Fibroblast of mammary gland (primary cell): ENCODE data around the gene PRKAA2.

ENCODE experiments used
- DNase-seq: peaks from one replicate; pipeline ENCODE4 v3.0.0-alpha.2; 2010; ENCODE audit warnings: low read depth
- H3K4me3 ChIP-seq: 2 replicates; pipeline ENCODE4 v1.5.1; 2011; ENCODE audit warnings: low read depth, mild to moderate bottlenecking, low read length, moderate library complexity; ENCODE audit not compliant: control insufficient read depth
- TF ChIP-seq, protein P1 (sequence below): conservative IDR thresholded peaks from 2 replicates; pipeline ENCODE4 v1.5.1; 2011; ENCODE audit warnings: low read depth, low read length, inconsistent platforms; ENCODE audit not compliant: control insufficient read depth, insufficient read depth

Gene PRKAA2

DNA sequence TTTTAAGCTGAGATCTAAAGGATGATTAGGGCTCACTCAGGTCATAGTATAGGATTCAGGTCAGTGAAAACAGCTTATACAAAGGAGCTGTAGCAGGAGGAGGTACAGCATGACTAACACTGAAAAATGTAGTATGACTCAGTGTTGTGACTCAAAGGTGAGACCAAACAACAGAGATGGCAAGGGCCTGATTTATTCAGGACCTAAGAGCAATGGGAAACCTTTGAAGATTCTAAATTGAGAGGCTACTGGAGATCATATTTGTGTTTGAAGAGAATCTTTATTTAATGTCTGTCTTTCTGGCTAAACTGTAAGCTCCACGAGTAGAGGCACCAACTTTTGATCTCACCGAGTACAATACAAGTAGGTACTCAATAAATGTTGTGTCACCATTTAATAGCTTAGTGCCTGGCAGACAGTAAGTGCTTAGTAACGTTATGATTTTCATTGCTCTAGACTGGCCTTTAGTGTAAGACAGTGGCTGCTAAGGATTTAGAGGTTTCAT, 43.5 kb downstream of the PRKAA2 start:
- no peak overlapping the region for H3K4me3 ChIP-seq
- TF ChIP-seq, protein P1, sequence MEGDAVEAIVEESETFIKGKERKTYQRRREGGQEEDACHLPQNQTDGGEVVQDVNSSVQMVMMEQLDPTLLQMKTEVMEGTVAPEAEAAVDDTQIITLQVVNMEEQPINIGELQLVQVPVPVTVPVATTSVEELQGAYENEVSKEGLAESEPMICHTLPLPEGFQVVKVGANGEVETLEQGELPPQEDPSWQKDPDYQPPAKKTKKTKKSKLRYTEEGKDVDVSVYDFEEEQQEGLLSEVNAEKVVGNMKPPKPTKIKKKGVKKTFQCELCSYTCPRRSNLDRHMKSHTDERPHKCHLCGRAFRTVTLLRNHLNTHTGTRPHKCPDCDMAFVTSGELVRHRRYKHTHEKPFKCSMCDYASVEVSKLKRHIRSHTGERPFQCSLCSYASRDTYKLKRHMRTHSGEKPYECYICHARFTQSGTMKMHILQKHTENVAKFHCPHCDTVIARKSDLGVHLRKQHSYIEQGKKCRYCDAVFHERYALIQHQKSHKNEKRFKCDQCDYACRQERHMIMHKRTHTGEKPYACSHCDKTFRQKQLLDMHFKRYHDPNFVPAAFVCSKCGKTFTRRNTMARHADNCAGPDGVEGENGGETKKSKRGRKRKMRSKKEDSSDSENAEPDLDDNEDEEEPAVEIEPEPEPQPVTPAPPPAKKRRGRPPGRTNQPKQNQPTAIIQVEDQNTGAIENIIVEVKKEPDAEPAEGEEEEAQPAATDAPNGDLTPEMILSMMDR, result no peak
- DNase-seq, result peak; percentile 83

DNA sequence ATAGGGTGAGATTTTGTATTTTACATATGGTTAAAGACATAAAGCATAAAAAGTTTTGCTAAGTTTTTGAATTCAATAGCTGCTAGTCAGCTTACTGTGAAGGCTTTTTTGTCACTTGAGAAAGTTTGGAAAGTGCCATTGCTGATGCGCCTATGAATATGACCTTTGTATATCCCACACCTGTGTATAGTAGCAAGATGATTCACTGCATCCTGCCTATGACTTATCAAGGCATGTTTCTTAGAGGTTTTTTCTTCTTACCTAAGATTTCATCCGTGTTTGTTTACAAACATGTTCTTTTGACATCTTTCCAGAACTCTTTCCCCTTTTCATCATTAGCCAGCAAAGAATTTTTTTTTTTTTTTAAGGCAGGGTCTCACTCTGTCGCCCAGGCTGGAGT, 51.5 kb downstream of the PRKAA2 start:
- H3K4me3 ChIP-seq, result no peak overlapping the region
- no peak for DNase-seq
- TF ChIP-seq, protein P1, result no peak

DNA sequence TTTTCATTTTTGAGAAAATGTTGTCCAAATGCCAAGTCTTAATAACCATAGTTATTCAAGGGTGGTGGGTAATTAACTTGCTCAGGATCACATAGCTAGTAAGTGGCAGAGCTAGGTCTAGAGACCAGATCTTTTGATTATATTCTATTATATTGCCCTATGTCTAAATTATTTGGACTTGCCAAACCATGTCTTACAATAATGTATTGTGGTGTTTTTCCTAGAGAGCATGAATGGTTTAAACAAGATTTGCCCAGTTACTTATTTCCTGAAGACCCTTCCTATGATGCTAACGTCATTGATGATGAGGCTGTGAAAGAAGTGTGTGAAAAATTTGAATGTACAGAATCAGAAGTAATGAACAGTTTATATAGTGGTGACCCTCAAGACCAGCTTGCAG, 58.6 kb downstream of the PRKAA2 start:
- H3K4me3 ChIP-seq, result no peak overlapping the region
- TF ChIP-seq, protein P1, result no peak
- DNase-seq, result no peak

DNA sequence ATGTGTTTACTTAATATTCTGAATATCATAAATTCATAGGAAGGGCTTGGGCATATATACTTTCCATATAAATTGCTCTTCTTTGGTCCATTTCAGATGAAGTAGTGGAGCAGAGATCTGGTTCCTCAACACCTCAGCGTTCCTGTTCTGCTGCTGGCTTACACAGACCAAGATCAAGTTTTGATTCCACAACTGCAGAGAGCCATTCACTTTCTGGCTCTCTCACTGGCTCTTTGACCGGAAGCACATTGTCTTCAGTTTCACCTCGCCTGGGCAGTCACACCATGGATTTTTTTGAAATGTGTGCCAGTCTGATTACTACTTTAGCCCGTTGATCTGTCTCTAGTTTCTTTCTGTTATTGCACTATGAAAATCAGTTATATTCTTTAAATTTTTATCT, 62.3 kb downstream of the PRKAA2 start:
- TF ChIP-seq, protein P1, result no peak
- H3K4me3 ChIP-seq, result no peak overlapping the region
- no peak for DNase-seq

DNA sequence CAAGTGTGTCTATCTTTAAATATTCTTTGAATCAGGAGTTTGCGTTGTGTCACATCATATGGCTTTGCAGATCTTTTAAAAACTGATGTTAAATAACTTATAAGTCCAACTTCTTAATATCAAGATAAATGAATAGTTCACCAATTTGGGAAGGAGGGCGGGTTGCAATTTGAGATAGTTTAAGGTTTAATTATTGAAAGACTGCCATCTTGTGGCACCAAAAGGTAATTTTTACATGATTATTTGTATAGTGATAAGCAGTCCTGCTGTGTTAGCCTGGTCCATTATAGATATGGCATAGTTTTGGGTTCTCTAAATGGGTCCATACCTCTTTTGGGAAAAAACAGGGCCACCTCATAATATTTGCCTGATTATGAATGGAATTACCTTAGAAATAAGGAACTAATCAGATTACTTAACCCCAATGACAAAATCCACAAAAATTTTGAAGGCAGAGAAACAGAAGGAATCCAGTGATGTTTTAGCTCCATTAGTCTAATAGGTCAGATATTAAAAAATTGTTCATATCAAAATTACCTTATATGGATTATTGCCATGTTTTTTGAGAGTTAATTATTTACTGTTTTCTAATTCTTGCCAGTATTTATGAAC, 64.3 kb downstream of the PRKAA2 start:
- H3K4me3 ChIP-seq, result no peak overlapping the region
- DNase-seq, result peak; percentile 72
- TF ChIP-seq, protein P1, result peak; percentile 43

DNA sequence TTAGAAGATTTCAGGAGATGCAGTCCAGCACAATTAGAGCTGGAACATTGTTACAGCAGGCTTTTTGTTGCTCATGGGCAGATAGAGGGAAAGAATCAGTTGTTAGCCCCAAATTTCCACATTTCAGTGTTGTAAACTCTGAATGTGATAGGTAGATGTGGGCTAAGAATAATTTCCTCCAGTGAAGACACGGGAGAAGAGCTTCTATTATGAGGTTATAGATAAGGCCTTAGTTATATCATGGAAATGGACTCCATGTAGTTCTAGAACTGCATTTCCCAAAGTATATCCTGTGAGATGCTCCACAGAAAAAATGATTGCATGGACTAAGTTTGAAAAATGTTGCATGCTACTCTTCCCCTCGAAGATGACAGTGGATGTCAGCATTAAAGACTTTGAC, 64.9 kb downstream of the PRKAA2 start:
- H3K4me3 ChIP-seq, result no peak overlapping the region
- TF ChIP-seq, protein P1, result no peak
- DNase-seq, result no peak
